ENCODE measurements around the gene LRMDA. TPM values are rescaled to one million over a fixed set of nuclear protein-coding genes. Genes with fewer than 3 reads are reported as not detected.

LRMDA gene
- total RNA-seq, 1 experiment from 2014 or later: not detected

DNA sequence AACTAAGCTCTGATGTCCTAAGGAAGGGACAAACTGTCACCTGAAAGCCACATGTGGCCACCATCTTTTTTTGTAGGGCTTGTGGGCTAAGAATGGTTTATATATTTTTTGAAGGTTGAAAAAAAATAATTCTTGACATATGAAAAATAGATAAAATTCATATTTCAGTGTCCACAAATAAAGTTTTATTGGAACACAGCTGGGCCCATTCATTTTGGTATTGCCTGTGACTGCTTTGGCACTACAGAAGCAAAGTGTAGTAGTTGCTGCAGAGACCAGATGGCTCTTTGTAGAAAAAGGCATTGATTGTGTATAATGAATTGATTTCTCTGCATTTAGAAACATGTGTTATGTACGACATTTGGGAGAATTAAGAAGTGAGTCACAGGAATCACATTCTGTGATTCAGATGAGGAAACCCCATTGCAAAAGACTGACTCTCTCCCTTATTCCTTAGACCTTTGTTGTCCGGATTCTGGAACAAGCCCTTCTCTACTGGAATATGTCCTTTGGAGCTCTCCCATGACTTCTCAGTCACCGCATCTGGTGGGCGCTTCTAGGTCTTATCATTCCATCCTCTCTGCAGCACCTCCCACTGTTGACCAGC, 438.7 kb downstream of the LRMDA start:
- no peak overlapping the region for H3K4me3 ChIP-seq (ENCODE audit: insufficient read depth, low read depth, low read length)
- H3K27me3 ChIP-seq (ENCODE audit: control insufficient read depth, insufficient read depth, low read length): no peaks in the 10 kb centered on the region
- no peaks in the 10 kb centered on the region for H3K36me3 ChIP-seq (replicated peaks; ENCODE audit: control insufficient read depth, insufficient read depth, low read length)
- no peak for DNase-seq

DNA sequence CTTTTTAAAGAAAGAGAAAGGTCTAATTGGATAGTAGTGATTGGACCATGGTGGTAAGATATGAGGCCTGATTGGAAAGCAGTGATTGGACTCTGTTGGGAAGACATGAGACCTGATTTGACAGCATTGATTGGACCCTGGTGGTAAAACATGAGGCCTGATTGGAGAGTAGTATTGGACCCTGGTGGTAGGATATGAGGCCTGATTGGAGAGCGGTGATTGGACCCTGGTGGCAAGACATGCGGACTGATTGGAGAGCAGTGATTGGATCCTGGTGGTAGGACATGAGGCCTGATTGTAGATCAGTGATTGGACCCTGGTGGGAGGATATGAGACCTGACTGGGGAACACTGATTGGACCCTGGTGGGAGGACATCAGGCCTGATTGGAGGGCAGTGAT, 444.3 kb downstream of the LRMDA start:
- H3K4me3 ChIP-seq (ENCODE audit: insufficient read depth, low read depth, low read length): no peak overlapping the region
- no peaks in the 10 kb centered on the region for H3K36me3 ChIP-seq (replicated peaks; ENCODE audit: control insufficient read depth, insufficient read depth, low read length)
- no peak for DNase-seq
- H3K27me3 ChIP-seq (ENCODE audit: control insufficient read depth, insufficient read depth, low read length): no peaks in the 10 kb centered on the region; the same call in 1 of the 2 replicates

DNA sequence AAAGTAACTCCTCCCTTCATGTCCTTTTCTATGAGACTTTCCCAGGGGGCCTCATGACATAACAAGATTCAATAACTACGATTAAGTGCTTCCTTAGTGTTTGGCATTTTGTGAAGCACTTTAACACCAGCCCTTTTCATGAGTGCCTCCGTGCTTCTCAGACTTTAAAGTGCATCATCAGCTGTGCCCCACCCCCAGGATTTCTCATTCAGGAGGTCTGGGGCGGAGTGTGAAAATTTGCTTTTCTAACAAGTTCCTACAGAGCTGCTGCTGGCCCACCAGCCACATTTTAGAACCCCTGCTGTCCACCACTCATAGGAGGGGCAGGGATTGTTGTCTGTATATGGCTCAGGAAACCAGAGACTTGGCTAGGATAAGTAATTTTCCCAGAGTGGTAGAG, 445.3 kb downstream of the LRMDA start:
- Histone ChIP-seq H3K27me3 (ENCODE audit: control insufficient read depth, insufficient read depth, low read length) (no peaks in the 10 kb centered on the region; the same call in 1 of the 2 replicates), H3K4me3 (ENCODE audit: insufficient read depth, low read depth, low read length) (no peak overlapping the region), H3K36me3 (replicated peaks; ENCODE audit: control insufficient read depth, insufficient read depth, low read length) (no peaks in the 10 kb centered on the region)
- DNase-seq: no peak

DNA sequence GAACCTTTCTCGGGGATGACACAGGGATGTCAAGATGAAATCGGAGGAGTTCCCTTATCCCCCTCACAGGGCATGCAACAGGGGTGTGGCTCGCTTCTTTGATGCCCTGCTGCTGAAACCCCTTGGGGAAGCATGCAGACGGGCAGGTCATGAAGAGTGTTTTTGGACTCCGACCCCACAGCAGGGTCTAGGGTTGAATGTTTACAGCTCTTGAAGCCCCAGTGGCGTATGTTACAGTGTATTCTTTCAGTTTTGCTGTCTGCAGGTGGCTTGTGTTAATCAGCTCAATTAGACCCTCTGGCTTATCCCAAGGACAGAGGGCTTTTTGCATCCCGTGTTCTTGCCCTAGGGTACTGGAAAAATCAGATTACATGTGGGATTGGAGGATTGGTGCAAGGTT, 446.5 kb downstream of the LRMDA start:
- H3K27me3 ChIP-seq (ENCODE audit: control insufficient read depth, insufficient read depth, low read length): no peaks in the 10 kb centered on the region; the same call in 1 of the 2 replicates
- DNase-seq: no peak
- H3K36me3 ChIP-seq (replicated peaks; ENCODE audit: control insufficient read depth, insufficient read depth, low read length): no peaks in the 10 kb centered on the region
- no peak overlapping the region for H3K4me3 ChIP-seq (ENCODE audit: insufficient read depth, low read depth, low read length)

DNA sequence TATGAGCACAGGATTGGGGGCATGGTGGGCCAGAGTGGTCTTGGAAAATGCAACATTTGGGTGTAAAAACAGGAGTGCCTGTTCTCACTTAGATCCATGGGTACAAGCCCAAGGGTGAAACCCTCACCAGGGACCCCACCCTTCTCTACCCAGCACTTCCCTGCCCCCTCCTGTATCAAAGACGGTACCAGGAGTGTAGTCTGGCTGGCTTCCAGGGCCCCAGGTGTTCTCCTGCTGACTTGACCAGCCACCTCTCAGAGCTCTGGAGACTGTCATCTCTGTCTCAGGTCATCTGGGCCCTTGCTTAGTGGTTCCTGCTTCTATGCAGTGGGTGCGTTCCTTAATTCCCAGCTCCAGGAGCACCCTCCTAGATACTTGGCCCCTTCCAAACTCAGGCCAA, 447.2 kb downstream of the LRMDA start:
- no peaks in the 10 kb centered on the region for H3K36me3 ChIP-seq (replicated peaks; ENCODE audit: control insufficient read depth, insufficient read depth, low read length)

DNA sequence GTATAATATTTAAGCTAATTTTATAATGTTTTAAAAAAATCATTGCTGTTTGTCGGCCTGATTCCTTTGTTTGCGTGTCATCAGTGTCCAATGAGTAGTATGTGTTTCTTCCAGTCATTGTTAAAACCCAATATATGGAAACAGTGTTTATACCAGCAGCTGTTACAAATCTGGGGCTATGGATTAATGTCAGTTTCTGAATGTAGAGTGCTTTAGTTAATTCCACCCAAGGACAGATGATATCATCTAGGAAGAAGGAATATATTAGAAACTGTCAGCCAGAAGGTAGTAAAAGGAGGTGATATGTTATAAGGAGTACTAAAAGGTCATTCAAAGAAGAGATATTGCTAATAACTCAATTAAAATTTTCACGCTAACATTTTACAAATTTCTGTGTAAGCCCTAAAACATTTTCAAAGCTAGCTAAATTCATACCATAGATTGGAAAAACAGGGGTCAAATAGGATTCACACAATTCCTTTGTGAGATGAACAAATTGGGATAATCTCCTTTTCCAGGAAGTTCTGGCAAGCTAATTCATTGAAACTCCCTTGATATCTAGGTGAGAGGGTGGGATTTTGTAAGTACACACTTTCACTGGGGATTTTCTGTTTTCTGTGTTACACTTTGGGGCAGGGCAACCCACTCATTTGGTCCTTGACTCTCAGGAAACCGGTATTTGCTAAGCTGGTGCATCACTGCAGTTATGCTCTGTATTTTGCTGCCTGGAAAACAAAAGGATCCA, 448.8 kb downstream of the LRMDA start:
- no peak for DNase-seq
- H3K4me3 ChIP-seq (ENCODE audit: insufficient read depth, low read depth, low read length): no peak overlapping the region
- H3K27me3 ChIP-seq (ENCODE audit: control insufficient read depth, insufficient read depth, low read length): no peaks in the 10 kb centered on the region; the same call in 1 of the 2 replicates
- H3K36me3 ChIP-seq (replicated peaks; ENCODE audit: control insufficient read depth, insufficient read depth, low read length): no peaks in the 10 kb centered on the region

More for the DNA sequence above, 447.2 kb downstream of the LRMDA start:
- DNase-seq: no peak
- Histone ChIP-seq H3K27me3 (ENCODE audit: control insufficient read depth, insufficient read depth, low read length) (no peaks in the 10 kb centered on the region; the same call in 1 of the 2 replicates), H3K4me3 (ENCODE audit: insufficient read depth, low read depth, low read length) (no peak overlapping the region)

DNA sequence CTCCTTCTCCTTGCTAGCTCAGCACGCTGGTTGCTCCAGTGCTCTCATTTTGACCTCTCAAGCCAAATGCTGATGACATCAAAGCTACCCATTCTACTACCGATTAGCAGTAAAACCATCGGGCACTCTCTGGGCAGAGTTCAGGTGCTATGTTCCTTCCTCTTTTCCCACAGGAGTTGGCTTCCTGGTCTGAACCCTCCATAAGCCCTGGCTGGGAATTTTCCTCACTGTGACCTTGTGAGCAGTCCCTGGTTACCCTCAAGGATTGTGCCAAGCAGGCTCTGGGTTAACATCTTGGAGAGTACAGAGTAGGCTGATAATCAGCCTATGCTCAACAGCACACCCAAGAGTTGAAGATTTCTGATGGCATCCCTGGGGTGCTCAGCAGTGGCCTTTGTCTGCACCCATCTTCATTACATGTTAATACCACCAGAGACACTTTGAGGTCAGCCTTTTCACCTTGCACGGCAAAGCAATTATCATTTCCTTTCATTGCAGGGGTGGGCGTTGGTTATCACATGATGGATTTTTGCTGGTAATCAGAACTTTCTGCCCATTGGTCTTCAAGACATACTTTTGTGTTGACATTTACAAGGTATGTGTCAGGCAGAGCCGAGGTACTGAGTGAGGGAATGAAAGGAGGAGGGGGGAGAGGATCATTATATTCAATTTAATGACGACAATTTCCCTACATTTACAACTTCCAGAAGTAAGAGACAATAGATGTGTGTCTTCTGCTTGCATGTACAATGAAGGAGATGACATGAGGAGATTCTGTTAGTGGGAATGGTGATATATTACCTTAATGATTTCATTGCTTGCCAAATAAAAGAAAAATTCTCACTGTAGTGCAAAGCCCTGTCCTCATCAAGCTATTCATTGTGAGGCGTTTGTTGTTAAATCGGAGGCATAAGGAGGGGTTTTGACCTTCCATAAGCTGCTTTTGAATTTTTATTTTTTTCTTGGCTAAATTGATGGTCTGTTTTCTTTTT, 452.0 kb downstream of the LRMDA start:
- Histone ChIP-seq H3K27me3 (ENCODE audit: control insufficient read depth, insufficient read depth, low read length) (no peaks in the 10 kb centered on the region; the same call in 1 of the 2 replicates), H3K4me3 (ENCODE audit: insufficient read depth, low read depth, low read length) (no peak overlapping the region)
- no peak for DNase-seq

DNA sequence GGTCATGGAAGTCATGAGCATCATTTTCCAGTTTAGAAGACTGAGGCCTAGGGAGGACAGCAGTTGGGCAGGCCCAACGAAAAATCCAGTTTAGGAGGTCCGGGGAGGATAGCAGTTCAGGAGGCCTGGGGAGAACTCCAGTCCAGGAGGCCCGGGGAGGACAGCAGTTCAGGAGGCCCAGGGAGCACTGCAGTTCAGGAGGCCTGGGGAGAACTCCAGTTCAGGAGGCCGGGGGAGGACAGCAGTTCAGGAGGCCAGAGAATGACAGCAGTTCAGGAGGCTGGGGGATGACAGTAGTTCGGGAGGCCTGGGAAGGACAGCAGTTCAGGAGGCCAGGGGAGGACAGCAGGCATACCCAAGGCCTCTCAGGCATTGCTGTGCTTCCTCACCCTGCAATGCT, 453.4 kb downstream of the LRMDA start:
- Histone ChIP-seq H3K36me3 (replicated peaks; ENCODE audit: control insufficient read depth, insufficient read depth, low read length) (no peaks in the 10 kb centered on the region), H3K4me3 (ENCODE audit: insufficient read depth, low read depth, low read length) (no peak overlapping the region), H3K27me3 (ENCODE audit: control insufficient read depth, insufficient read depth, low read length) (no peaks in the 10 kb centered on the region)
- no peak for DNase-seq

More for the DNA sequence above, 452.0 kb downstream of the LRMDA start:
- H3K36me3 ChIP-seq (replicated peaks; ENCODE audit: control insufficient read depth, insufficient read depth, low read length): no peaks in the 10 kb centered on the region

DNA sequence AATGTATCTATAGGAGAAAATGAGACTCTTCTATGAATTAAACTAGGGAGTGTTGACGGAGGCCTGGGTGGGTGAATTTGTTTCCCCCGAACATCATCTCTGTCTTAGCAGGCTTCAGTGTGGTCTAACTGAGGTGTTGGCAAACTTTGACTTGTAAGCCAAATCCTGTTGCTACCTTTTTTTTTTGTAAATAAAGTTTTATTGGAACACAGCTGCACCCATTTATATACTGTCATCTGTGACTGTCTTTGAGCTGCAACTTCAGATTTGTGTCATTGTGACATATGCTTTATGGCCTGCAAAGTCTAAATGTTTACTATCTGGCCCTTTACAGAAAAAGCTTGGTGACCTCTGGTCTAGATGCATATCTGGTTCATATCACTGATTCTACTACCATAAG, 455.9 kb downstream of the LRMDA start:
- H3K27me3 ChIP-seq (ENCODE audit: control insufficient read depth, insufficient read depth, low read length): no peaks in the 10 kb centered on the region
- H3K4me3 ChIP-seq (ENCODE audit: insufficient read depth, low read depth, low read length): no peak overlapping the region
- DNase-seq: no peak
- H3K36me3 ChIP-seq (replicated peaks; ENCODE audit: control insufficient read depth, insufficient read depth, low read length): no peaks in the 10 kb centered on the region

DNA sequence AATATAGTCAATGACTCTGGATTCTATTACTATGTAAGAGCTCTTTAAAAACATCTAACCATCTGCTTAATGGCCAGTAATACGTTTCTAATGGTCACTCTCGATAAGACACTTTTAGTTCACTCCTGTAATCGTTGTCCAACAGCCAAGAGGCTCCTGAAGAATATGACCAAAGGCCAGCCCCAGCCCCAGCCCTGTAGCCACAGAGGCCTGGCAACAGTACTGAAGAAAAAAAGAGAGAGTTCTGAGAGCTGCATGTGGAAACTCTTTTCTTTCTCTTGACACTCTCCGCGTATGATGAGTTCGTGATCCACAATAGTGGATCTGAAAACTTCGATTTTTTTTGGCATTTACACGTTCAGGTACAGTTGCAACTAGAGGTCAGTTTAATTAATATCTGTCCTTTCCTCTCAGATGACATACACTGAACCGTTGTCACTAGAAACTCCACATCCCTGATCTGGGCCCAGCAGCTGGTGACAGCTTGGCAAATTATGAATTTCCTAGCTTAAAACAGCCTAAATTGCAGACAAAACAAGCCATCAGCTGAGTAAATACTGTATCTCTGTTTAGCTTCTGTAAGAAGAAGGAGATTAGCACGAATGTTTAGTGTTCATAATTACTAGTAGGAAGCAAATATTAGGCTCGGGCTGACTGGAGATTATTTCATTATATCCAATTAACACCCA, 456.7 kb downstream of the LRMDA start:
- DNase-seq: no peak
- Histone ChIP-seq H3K36me3 (replicated peaks; ENCODE audit: control insufficient read depth, insufficient read depth, low read length) (no peaks in the 10 kb centered on the region), H3K27me3 (ENCODE audit: control insufficient read depth, insufficient read depth, low read length) (no peaks in the 10 kb centered on the region), H3K4me3 (ENCODE audit: insufficient read depth, low read depth, low read length) (no peak overlapping the region)

DNA sequence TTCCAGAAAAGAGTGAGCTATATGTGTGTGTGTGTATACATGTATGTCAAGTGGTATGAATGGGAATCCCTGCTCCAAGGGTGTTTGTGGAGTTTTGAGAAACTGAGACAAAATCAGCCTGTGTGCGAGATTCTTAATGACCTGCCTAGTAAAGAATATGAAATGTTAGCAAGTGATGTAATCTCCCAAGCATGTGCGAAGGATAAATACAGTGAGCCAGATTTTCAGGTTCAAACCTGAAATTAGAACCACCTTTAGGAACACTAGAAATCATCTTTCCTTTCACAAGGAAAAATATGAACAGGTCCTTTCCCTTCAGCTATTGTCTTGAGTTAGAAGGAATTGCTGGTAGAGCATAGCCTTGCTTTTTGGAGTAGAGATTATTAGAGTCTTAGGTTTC, 457.6 kb downstream of the LRMDA start:
- no peak overlapping the region for H3K4me3 ChIP-seq (ENCODE audit: insufficient read depth, low read depth, low read length)
- no peak for DNase-seq
- H3K36me3 ChIP-seq (replicated peaks; ENCODE audit: control insufficient read depth, insufficient read depth, low read length): no peaks in the 10 kb centered on the region
- H3K27me3 ChIP-seq (ENCODE audit: control insufficient read depth, insufficient read depth, low read length): no peaks in the 10 kb centered on the region

DNA sequence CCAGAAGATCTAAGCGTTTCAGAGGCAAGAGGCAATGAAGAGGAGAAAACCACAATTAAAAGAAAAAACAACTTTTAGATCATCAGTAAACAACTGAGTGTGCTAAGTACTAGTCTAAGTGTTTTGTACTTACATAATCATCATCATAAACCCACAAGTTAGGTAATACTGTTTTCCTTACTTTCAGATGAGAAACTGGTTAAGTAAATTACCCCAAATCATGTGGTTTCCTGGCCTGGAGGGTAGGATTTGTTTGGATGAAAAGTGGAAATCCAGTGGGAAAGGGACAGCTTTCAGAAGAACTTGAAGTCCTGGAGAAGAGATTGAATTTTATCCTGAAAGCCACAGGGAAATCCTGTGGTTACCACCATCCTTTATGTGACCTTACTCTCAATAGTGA, 463.3 kb downstream of the LRMDA start:
- Histone ChIP-seq H3K27me3 (ENCODE audit: control insufficient read depth, insufficient read depth, low read length) (no peaks in the 10 kb centered on the region), H3K36me3 (replicated peaks; ENCODE audit: control insufficient read depth, insufficient read depth, low read length) (no peaks in the 10 kb centered on the region), H3K4me3 (ENCODE audit: insufficient read depth, low read depth, low read length) (no peak overlapping the region)
- DNase-seq: no peak

DNA sequence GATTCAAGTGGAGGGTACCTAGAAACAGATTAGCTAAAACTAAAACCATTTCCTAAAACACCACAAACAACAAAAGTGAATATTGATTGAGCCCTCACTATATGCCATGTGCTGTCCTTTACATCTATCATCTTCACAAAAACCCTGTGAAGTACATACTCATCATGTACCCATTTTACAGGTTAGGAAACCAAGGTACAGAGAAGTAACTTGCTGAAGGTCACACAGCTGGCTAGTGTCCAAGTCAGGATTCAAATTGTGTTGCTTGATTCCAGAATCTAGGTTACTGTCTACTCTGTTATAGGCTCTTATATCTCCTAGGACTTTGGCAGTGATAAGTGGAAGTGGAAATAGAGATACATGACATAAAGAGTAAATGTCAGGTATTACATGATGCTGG, 463.8 kb downstream of the LRMDA start:
- DNase-seq: no peak
- H3K27me3 ChIP-seq (ENCODE audit: control insufficient read depth, insufficient read depth, low read length): no peaks in the 10 kb centered on the region
- H3K4me3 ChIP-seq (ENCODE audit: insufficient read depth, low read depth, low read length): no peak overlapping the region
- no peaks in the 10 kb centered on the region for H3K36me3 ChIP-seq (replicated peaks; ENCODE audit: control insufficient read depth, insufficient read depth, low read length)

DNA sequence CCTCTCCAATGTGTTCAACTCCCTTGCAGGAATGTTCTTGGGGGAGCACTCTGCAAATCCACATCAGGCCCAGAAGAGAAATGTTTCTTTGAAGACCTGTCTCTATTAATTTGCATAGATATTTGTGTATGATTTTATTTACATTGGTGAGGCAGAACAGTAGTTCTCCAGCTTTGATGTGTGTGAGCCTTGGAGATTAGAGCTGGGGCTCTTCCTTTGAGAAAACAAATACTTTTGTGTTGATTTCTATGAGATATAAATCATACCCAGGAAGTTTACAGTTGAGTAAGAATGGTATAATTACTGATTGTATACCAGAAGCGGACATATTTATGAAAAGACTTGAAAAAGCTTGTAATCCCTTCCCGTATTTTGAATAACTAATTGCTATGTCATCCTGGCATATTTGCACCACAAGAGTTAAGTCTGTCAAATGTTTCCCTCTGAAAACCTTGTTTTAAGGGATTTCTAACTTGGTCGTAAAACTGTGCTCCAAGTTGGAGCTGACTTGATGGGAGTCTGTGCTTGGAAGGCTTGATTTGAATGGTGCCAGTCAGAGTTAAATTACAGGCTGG, 468.5 kb downstream of the LRMDA start:
- DNase-seq: no peak
- Histone ChIP-seq H3K27me3 (ENCODE audit: control insufficient read depth, insufficient read depth, low read length) (no peaks in the 10 kb centered on the region), H3K4me3 (ENCODE audit: insufficient read depth, low read depth, low read length) (no peak overlapping the region), H3K36me3 (replicated peaks; ENCODE audit: control insufficient read depth, insufficient read depth, low read length) (no peaks in the 10 kb centered on the region)

Data from H7 (cell line).